Upper lobe of right lung (tissue), 1 donor: ENCODE results near the gene ZCCHC18. TPM values are rescaled to one million over a fixed set of nuclear protein-coding genes. Genes with fewer than 3 reads are reported as not detected.
"Not testable (repeated sequence)": the region's sequence is repeated elsewhere in the genome, so short reads cannot be mapped to it uniquely, and the experiment has no call there.

Experiments used
- ATAC-seq: fragments of 200-7000 bp; cut with Tn5 transposase; one replicate; pipeline ENCODE4 v1.9.1; 2020; ENCODE audit warnings: mild to moderate bottlenecking, moderate library complexity
- DNase-seq: peaks from one replicate; pipeline ENCODE4 v3.0.0-alpha.2; 2020
- H3K27ac ChIP-seq: fragments of 200-600 bp; one replicate; pipeline ENCODE4 v1.8.0; 2022
- H3K27me3 ChIP-seq: fragments of 200-600 bp; one replicate; pipeline ENCODE4 v1.8.0; 2022; ENCODE audit warnings: mild to moderate bottlenecking
- H3K36me3 ChIP-seq: fragments of 200-600 bp; one replicate; pipeline ENCODE4 v1.8.0; 2022
- H3K4me1 ChIP-seq: fragments of 200-600 bp; one replicate; pipeline ENCODE4 v1.8.0; 2022
- H3K4me3 ChIP-seq: fragments of 200-600 bp; one replicate; pipeline ENCODE4 v1.8.0; 2022; ENCODE audit warnings: mild to moderate bottlenecking
- H3K9me3 ChIP-seq: fragments of 200-600 bp; one replicate; pipeline ENCODE4 v1.8.0; 2022
- intact Hi-C: fragments of 100-400 bp; cut with DNase I; formaldehyde crosslinking; loops from one replicate; pipeline ENCODE4 v1.11.0; 2022
- long read RNA-seq: library from polyadenylated mRNA; unstranded; transcript quantifications from one replicate; pipeline ENCODE4 v2.0.0, GENCODE V29; 2021
- total RNA-seq: library from RNA; stranded (reverse); fragmentation: NEBNext Ultra II Directional; extraction: Animal tissue kit (Norgen Biotek cat#: 25700); gene quantifications from one replicate; pipeline ENCODE4 v1.2.1, GENCODE V29; 2021
- TF ChIP-seq, protein P1 (sequence below): fragments of 200-600 bp; IDR thresholded peaks from one replicate; pipeline ENCODE4 v1.8.0; 2022; ENCODE audit warnings: antibody characterized with exemption
- donor health status: DM: no; HTN: yes; CAD: no; lungs with severe emphysema.

ZCCHC18 gene
- total RNA-seq, result 1.6 TPM
- long read RNA-seq, partial matches to known transcripts, result 0 of 1 reads
- long read RNA-seq, other reads (novel, unspliced or antisense), result 0 of 1 reads

DNA sequence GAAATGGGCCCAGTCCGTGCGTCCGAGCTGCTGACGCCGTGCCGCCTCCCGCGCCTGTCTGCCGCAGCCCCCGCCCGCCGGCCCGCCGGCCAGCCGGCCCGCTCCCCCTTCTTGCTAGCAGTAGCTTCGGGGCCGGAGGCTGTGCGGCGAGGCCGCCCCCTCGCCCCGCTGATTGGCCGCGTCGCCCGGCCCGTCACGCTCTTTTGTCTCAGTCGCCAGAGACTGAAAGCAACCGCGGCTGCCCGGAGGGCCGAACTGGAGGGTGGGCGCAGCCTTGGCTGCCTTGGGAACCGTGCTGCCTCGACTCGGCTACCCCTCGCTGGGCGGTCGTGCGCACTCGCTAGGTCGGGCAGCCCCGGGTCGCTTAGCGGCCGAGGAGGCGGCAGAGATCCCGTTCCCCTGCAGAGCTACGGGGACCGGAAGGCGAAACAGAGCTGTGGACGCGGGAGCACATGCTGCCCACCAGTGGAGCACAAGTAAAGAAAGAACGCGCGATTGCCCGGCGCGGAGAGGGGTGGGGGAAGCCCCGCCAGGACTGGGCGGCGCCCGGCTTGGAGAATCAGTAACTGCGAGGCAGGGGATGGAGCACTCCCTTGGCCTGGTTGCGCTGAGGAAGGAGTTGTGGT is at the start of gene ZCCHC18:
ZCCHC18 (plus strand) TSS at position 198 of the 626 bp plus-strand sequence. CDS start 1,589 bp downstream, outside the sequence.
- Histone ChIP-seq H3K4me1 (no peaks in the 10 kb centered on the region), H3K27ac (peak within 1 kb of the TSS; percentile 58), H3K9me3 (no peaks in the 10 kb centered on the region), H3K27me3 (no peaks in the 10 kb centered on the region), H3K36me3 (no peaks in the 10 kb centered on the region), H3K4me3 (peak within 1 kb of the TSS; percentile 58)
- DNase-seq (peak; percentile 67), ATAC-seq (peak; percentile 81)
- TF ChIP-seq, protein P1, sequence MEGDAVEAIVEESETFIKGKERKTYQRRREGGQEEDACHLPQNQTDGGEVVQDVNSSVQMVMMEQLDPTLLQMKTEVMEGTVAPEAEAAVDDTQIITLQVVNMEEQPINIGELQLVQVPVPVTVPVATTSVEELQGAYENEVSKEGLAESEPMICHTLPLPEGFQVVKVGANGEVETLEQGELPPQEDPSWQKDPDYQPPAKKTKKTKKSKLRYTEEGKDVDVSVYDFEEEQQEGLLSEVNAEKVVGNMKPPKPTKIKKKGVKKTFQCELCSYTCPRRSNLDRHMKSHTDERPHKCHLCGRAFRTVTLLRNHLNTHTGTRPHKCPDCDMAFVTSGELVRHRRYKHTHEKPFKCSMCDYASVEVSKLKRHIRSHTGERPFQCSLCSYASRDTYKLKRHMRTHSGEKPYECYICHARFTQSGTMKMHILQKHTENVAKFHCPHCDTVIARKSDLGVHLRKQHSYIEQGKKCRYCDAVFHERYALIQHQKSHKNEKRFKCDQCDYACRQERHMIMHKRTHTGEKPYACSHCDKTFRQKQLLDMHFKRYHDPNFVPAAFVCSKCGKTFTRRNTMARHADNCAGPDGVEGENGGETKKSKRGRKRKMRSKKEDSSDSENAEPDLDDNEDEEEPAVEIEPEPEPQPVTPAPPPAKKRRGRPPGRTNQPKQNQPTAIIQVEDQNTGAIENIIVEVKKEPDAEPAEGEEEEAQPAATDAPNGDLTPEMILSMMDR, result no peak
- intact Hi-C loops, result no loop called here

DNA sequence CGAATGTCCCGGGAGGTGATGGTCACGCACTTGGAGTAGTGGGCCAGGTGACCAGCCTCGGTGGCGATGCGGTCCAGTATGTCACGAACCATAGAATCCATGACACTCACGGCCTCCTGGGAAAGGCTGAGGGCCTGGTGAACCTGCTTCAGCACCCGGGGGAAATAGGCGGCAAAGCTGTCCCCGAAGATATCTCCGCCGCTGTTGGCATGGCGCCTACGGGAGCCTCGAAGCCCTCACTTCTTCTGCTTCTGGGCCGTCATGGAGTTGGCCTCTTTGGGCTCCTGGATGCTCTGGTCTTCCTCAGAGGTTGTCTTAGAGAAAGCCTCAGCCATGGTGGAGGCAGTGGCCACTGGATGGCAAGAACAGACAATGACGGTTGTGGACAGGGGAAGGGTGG is 49.7 kb upstream of the ZCCHC18 start:
- H3K9me3 ChIP-seq, H3K4me3 ChIP-seq, H3K27me3 ChIP-seq, H3K4me1 ChIP-seq, H3K27ac ChIP-seq, DNase-seq, ATAC-seq, H3K36me3 ChIP-seq, intact Hi-C loops: not testable (repeated sequence)

DNA sequence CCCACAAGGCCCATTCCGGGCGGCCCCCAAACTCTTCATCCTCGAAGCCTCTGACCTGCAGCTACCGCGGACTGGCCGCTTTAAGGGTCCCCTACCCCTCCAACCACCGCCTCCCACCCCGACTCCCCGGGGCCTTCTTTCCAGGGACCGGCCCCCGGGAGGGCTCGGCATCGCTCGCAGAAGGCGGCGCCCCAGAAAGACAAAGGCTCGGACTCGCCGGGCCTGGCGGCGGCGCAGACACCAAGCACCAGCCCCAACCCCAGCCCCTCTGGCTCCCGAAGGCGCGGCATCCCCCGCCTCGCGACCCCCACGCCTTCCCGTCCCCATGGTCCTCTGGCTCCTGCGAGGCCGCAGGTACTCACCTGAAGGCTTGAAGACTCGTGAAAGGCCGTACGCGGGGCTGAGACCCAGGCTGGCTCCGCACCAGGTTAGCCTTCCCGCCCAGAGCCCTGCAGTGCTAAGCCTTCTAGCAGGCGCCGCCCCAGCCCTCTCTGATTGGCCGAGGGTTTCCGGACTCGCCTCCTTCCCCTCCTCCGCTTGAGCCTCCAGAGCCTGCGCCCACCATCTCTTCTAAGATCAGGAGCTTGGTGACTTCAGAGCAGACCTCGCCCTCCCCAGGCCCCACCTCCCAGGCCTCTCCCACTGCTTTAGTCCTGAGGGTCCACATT is 36.4 kb upstream of the ZCCHC18 start, which contains the start of gene TMSB15C:
TMSB15C (minus strand) TSS at position 459 of the 668 bp plus-strand sequence.
- H3K4me3 ChIP-seq, H3K27ac ChIP-seq, intact Hi-C loops, H3K4me1 ChIP-seq, H3K27me3 ChIP-seq, DNase-seq, H3K36me3 ChIP-seq, H3K9me3 ChIP-seq: not testable (repeated sequence)
- peak; percentile 93 for ATAC-seq

DNA sequence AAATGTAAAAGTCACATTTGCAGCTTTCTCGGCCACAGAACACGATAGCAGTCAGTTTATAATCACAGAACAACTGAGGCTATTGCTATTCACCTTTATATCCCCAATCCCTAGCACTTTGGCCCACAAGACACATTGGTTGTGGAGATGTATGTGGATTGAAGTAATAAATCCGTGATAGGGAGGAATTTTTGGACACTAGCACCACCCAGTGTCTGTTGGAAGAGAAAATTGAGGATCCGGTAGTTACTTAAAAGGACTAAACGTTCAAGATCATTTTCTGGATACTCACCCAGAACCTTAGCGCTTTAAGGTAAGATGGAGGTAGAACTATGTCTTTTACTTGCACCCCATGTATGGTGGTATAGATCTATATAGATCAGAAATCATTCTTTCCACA is 34.5 kb upstream of the ZCCHC18 start:
- ATAC-seq, H3K27ac ChIP-seq, DNase-seq, intact Hi-C loops, H3K27me3 ChIP-seq, H3K36me3 ChIP-seq, H3K4me3 ChIP-seq, H3K9me3 ChIP-seq, H3K4me1 ChIP-seq: not testable (repeated sequence)

DNA sequence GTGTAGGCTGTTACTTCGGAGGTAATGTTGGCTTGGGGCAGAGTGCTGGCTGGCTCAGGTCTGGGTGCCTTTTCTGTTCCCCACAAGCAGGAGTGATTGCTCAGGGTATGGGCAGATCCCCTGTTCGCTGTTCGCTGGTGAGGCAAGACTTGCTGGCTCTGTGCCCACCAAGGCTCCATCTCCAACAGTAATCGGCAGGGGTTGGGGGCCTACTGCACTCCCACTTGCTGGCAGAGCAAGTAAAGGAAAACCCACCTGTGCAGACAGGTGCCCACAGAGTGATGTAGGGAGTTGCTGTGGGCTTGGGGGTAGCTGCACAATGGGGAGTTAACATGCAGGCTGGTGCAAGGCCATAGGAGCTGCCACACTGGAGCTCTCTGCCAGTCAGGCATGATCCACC is 28.3 kb upstream of the ZCCHC18 start:
- no peak for DNase-seq
- TF ChIP-seq, protein P1, result no peak

DNA sequence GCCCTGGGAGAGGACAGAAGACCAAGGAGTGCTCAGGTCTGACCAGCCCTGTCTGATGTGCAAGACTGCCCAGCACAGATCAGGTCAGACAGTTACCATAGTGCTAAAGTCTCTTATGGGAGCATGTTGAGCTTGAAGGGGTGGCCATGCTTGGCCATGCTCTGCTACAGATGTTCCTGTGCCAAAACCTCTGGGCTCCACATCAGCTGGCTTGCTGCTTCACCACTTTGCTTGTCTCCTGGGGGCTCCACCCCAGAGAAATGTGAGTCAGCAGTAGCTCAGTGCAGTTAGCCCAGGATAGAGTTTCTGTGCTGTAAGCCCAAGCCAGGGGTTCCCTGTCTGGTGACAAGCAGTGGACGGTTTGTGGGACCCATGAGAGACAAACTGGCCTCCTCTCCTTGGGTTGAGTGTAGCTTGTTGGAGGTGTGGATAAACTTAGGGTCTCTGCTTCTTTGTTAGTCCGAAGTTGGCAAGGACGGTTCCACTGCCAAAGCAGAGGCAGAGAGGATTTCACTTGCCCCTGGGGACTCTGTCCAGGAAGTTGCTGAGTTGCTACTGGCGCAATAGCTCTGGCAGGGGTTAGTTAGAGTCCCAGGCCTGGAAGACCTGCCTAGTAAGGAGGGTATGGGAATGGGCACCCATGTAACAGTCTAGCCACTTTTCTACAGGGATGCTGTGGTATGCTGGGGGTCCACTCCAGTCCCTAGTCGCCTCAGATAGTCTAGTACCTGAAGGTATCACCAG is 27.6 kb upstream of the ZCCHC18 start:
- Histone ChIP-seq H3K36me3 (no peaks in the 10 kb centered on the region), H3K27me3 (no peaks in the 10 kb centered on the region), H3K4me3 (no peak overlapping the region), H3K27ac (no peak overlapping the region), H3K4me1 (no peaks in the 10 kb centered on the region), H3K9me3 (no peaks in the 10 kb centered on the region)
- DNase-seq (no peak), ATAC-seq (no peak)
- intact Hi-C loops, result no loop called here
- TF ChIP-seq, protein P1, result no peak

More for the DNA sequence above, 28.3 kb upstream of the ZCCHC18 start:
- Histone ChIP-seq H3K4me3 (no peak overlapping the region), H3K27me3 (no peaks in the 10 kb centered on the region), H3K9me3 (no peaks in the 10 kb centered on the region), H3K4me1 (no peaks in the 10 kb centered on the region), H3K36me3 (no peaks in the 10 kb centered on the region), H3K27ac (no peak overlapping the region)
- intact Hi-C loops, result no loop called here
- no peak for ATAC-seq

DNA sequence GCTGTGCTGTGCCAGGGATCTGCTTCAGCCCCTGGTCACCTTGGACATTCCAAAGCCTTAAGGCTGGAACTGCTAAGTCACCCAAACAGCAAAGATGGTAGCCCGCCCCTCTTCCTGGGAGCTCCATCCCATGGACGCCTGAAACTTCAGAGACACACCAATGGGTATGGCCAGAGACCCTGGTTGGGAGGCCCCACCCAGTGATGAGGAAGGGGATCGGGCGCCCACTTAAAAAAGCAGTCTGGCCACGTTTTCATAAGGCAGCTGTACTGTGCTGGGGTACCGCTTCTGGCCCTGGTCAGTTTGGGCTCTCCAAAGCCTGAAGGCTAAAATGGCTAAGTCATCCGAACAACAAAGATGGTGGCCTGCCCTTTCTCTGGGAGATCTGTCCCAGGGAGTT is 26.8 kb upstream of the ZCCHC18 start:
- Histone ChIP-seq H3K27me3 (no peaks in the 10 kb centered on the region), H3K4me1 (no peaks in the 10 kb centered on the region), H3K27ac (no peak overlapping the region), H3K4me3 (no peak overlapping the region), H3K9me3 (no peaks in the 10 kb centered on the region), H3K36me3 (no peaks in the 10 kb centered on the region)
- TF ChIP-seq, protein P1, result no peak
- intact Hi-C loops, result no loop called here
- ATAC-seq, result no peak
- no peak for DNase-seq
